Heart left ventricle (tissue), 13 donors: ENCODE measurements around the gene LRRC8E.

ENCODE experiments used
- CTCF ChIP-seq, 12 donors: fragments of 200-600 bp; sonication (generic) in 4 of 12; IDR thresholded peaks; one replicate each; pipeline versions ENCODE4 v1.5.0 to v1.8.0; 2018 to 2022; ENCODE audit warnings: antibody characterized with exemption in 12 of 12, mild to moderate bottlenecking in 5 of 12
- POLR2A ChIP-seq, 2 donors: fragments of 450-650 bp; IDR thresholded peaks; one replicate each; pipeline ENCODE4 v1.6.1; 2017; ENCODE audit warnings: antibody characterized with exemption in 2 of 2, mild to moderate bottlenecking in 2 of 2, moderate library complexity in 2 of 2
- donor health status: ischemic (EF 13 %, LVEDD 7.1; RV severe dilation, severe dysfunction).
- donor health status: DM: no; HTN: yes; CAD: no.
- donor health status: DM: no; HTN: no; CAD: no.
- donor health status: ischemic (EF 25% LVEDD 6.9; RV normal size, moderate dysfunction).
- donor health status: ischemic (EF 25% LVEDD 5.7; RV mildly dilated, moderate dysfunction).
- donor health status: ischemic (EF 35%, LVEDD 5.7; RV mildly dilated, moderate dysfunction).
- donor health status: nonischemic (EF 11% LVEDD 7.7; RV severe dilation, severe dysfunction).
- donor health status: DM: yes; HTN: yes; CAD: no.
- donor health status: PGD.
- donor health status: ischemic (EF 29% LVEDD 5.4; RV normal size, mild dysfunction).
- donor health status: nonischemic (EF 23%, LVEDD 6.1; RV moderate dilation, normal function).

GRCh38 chr19:7931221-7932061 is 43.1 kb downstream of the LRRC8E start:
- no peak for TF ChIP-seq POLR2A (IDR thresholded peaks at IDR 0.05)
- TF ChIP-seq CTCF (IDR thresholded peaks at IDR 0.05): no peak
